IMR-90 (cell line): ENCODE measurements around the gene OR9A2. TPM values are rescaled to one million over a fixed set of nuclear protein-coding genes. Genes with fewer than 3 reads are reported as not detected.

Experiments
- ATAC-seq: fragments of 200-7000 bp; cut with Tn5 transposase; 2 replicates; pipeline ENCODE4 v1.9.1; 2020; ENCODE audit warnings: low read depth, mild to moderate bottlenecking, moderate library complexity
- BruUV-seq: library from RNA; stranded (reverse); fragments of 400-500 nt; replicated peaks from 2 replicates; lab custom pipeline; 2021; lab: Mats Ljungman, UMichigan
- CTCF ChIA-PET: fragments of 300-600 bp; formaldehyde crosslinking; extraction: SDS; loops from one replicate; lab custom pipeline; 2021; ENCODE audit warnings: antibody characterized with exemption; lab: Yijun Ruan, JAX
- POLR2A ChIA-PET: fragments of 300-600 bp; sonication (Branson Sonifier 250); formaldehyde crosslinking; loops from one replicate; lab custom pipeline; 2022; ENCODE audit warnings: antibody characterized with exemption; ENCODE audit not compliant: unreplicated experiment; lab: Charles Lee
- DNase-seq: peaks from one replicate; pipeline ENCODE4 v3.0.0; 2013
- H2AFZ ChIP-seq: replicated peaks from 2 replicates; pipeline ENCODE3; 2013; ENCODE audit warnings: low read length, mild to moderate bottlenecking; ENCODE audit not compliant: poor library complexity
- H2AK5ac ChIP-seq: 2 replicates; pipeline ENCODE4 v1.6.1; 2013; ENCODE audit warnings: low read depth, low read length, inconsistent platforms
- H2AK9ac ChIP-seq: replicated peaks from 2 replicates; pipeline ENCODE3; 2013; ENCODE audit warnings: mild to moderate bottlenecking, low read depth, low read length, moderate library complexity; ENCODE audit not compliant: poor library complexity
- H2BK120ac ChIP-seq: 2 replicates; pipeline ENCODE4 v1.6.1; 2013; ENCODE audit warnings: low read depth, low read length, inconsistent platforms
- H2BK15ac ChIP-seq: 3 replicates; pipeline ENCODE4 v1.6.1; 2013; ENCODE audit warnings: low read depth, low read length, inconsistent platforms
- H2BK20ac ChIP-seq: 2 replicates; pipeline ENCODE4 v1.6.1; 2013; ENCODE audit warnings: low read depth, mild to moderate bottlenecking, inconsistent platforms, low read length, moderate library complexity
- H2BK5ac ChIP-seq: 2 replicates; pipeline ENCODE4 v1.6.1; 2013; ENCODE audit warnings: mild to moderate bottlenecking, low read depth, low read length, inconsistent platforms; ENCODE audit not compliant: poor library complexity, severe bottlenecking
- H3K14ac ChIP-seq: replicated peaks from 2 replicates; pipeline ENCODE4 v1.6.1; 2013; ENCODE audit warnings: low read depth, low read length, inconsistent platforms
- H3K18ac ChIP-seq: 2 replicates; pipeline ENCODE4 v1.6.1; 2013; ENCODE audit warnings: low read depth, low read length, control low read depth
- H3K23ac ChIP-seq: 2 replicates; pipeline ENCODE4 v1.6.1; 2013; ENCODE audit warnings: low read depth, low read length, inconsistent platforms
- H3K27ac ChIP-seq: 2 replicates; pipeline ENCODE4 v1.5.1; 2013; ENCODE audit warnings: mild to moderate bottlenecking, control low read depth, low read length; ENCODE audit not compliant: insufficient read depth
- H3K27me3 ChIP-seq: 2 replicates; pipeline ENCODE4 v1.6.1; 2013; ENCODE audit warnings: low read length; ENCODE audit not compliant: control insufficient read depth, insufficient read depth
- H3K36me3 ChIP-seq: 2 replicates; pipeline ENCODE4 v1.6.1; 2013; ENCODE audit warnings: low read length, mixed read lengths; ENCODE audit not compliant: control insufficient read depth, insufficient read depth
- H3K4ac ChIP-seq: 2 replicates; pipeline ENCODE4 v1.6.1; 2013; ENCODE audit warnings: low read depth, low read length, inconsistent platforms
- H3K4me1 ChIP-seq: 2 replicates; pipeline ENCODE4 v1.6.1; 2013; ENCODE audit warnings: low read length, mixed read lengths; ENCODE audit not compliant: control insufficient read depth, insufficient read depth
- H3K4me2 ChIP-seq: 2 replicates; pipeline ENCODE4 v1.6.1; 2013; ENCODE audit warnings: low read depth, mild to moderate bottlenecking, control low read depth, low read length, moderate library complexity
- H3K4me3 ChIP-seq: 2 replicates; pipeline ENCODE4 v1.5.1; 2013; ENCODE audit warnings: low read depth, mild to moderate bottlenecking, control low read depth, low read length, moderate library complexity; ENCODE audit not compliant: insufficient read depth
- H3K56ac ChIP-seq: 2 replicates; pipeline ENCODE4 v1.6.1; 2013; ENCODE audit warnings: low read length, inconsistent platforms; ENCODE audit not compliant: insufficient read depth; ENCODE audit errors: extremely low read depth
- H3K79me1 ChIP-seq, 2 experiments: 2 replicates each; pipeline ENCODE4 v1.6.1; 2013; ENCODE audit warnings: low read length in 2 of 2, inconsistent platforms in 1 of 2, low read depth in 1 of 2
- H3K9ac ChIP-seq: 2 replicates; pipeline ENCODE4 v1.6.1; 2013; ENCODE audit warnings: low read depth, low read length, control low read depth
- H3K9me1 ChIP-seq: 2 replicates; pipeline ENCODE4 v1.6.1; 2013; ENCODE audit warnings: low read length, inconsistent platforms; ENCODE audit not compliant: insufficient read depth
- H3K9me3 ChIP-seq: 2 replicates; pipeline ENCODE4 v1.6.1; 2013; ENCODE audit warnings: low read length; ENCODE audit not compliant: control insufficient read depth, insufficient read depth
- H4K20me1 ChIP-seq: 2 replicates; pipeline ENCODE4 v1.6.1; 2013; ENCODE audit warnings: low read length, inconsistent platforms; ENCODE audit not compliant: insufficient read depth
- H4K5ac ChIP-seq: 2 replicates; pipeline ENCODE4 v1.6.1; 2013; ENCODE audit warnings: mild to moderate bottlenecking, low read depth, low read length, control low read depth
- H4K8ac ChIP-seq, 2 experiments: 2 replicates each; pipeline ENCODE4 v1.6.1; 2013; ENCODE audit warnings: low read depth in 2 of 2, low read length in 2 of 2, control low read depth in 1 of 2, inconsistent platforms in 1 of 2
- H4K91ac ChIP-seq: 2 replicates; pipeline ENCODE4 v1.6.1; 2013; ENCODE audit warnings: low read depth, low read length, inconsistent platforms; ENCODE audit not compliant: insufficient read depth
- BHLHE40 ChIP-seq: fragments of 150-350 bp; IDR thresholded peaks from 2 replicates; pipeline ENCODE4 v1.6.1; 2016; ENCODE audit warnings: mild to moderate bottlenecking, low read depth, low read length
- CEBPB ChIP-seq: IDR thresholded peaks from 2 replicates; pipeline ENCODE4 v1.6.1; 2012; ENCODE audit warnings: low read depth, low read length, improper control_type of control experiment
- CHD1 ChIP-seq: IDR thresholded peaks from 2 replicates; pipeline ENCODE4 v1.6.1; 2012; ENCODE audit warnings: low read depth, low read length, improper control_type of control experiment
- CTCF ChIP-seq: conservative IDR thresholded peaks from 2 replicates; pipeline ENCODE4 v1.5.1; 2012; ENCODE audit warnings: mild to moderate bottlenecking, low read depth, low read length, improper control_type of control experiment
- ELK1 ChIP-seq: fragments of 150-350 bp; IDR thresholded peaks from 2 replicates; pipeline ENCODE4 v1.6.1; 2016; ENCODE audit warnings: low read depth, mild to moderate bottlenecking, low read length, moderate library complexity, borderline replicate concordance
- FOS ChIP-seq: fragments of 150-350 bp; IDR thresholded peaks from 2 replicates; pipeline ENCODE4 v1.6.1; 2016; ENCODE audit warnings: low read depth, low read length
- MAFK ChIP-seq: IDR thresholded peaks from 2 replicates; pipeline ENCODE4 v1.6.1; 2012; ENCODE audit warnings: low read depth, low read length, improper control_type of control experiment
- MAZ ChIP-seq: IDR thresholded peaks from 2 replicates; pipeline ENCODE4 v1.6.1; 2012; ENCODE audit warnings: low read depth, mild to moderate bottlenecking, low read length, improper control_type of control experiment, moderate library complexity, borderline replicate concordance
- MXI1 ChIP-seq: IDR thresholded peaks from 2 replicates; pipeline ENCODE4 v1.6.1; 2012; ENCODE audit warnings: low read depth, mild to moderate bottlenecking, low read length, moderate library complexity, borderline replicate concordance
- NFE2L2 ChIP-seq: fragments of 150-350 bp; IDR thresholded peaks from 2 replicates; pipeline ENCODE4 v1.6.1; 2016; ENCODE audit warnings: low read depth, mild to moderate bottlenecking, low read length
- POLR2A ChIP-seq: IDR thresholded peaks from 2 replicates; pipeline ENCODE4 v1.6.1; 2012; ENCODE audit warnings: mild to moderate bottlenecking, low read depth, low read length
- RAD21 ChIP-seq: IDR thresholded peaks from 2 replicates; pipeline ENCODE4 v1.6.1; 2012; ENCODE audit warnings: low read length, improper control_type of control experiment
- RCOR1 ChIP-seq: IDR thresholded peaks from 2 replicates; pipeline ENCODE4 v1.6.1; 2012; ENCODE audit warnings: mild to moderate bottlenecking, low read length, improper control_type of control experiment; ENCODE audit not compliant: insufficient replicate concordance
- SMC3 ChIP-seq: fragments of 150-350 bp; IDR thresholded peaks from 2 replicates; pipeline ENCODE4 v1.6.1; 2016; ENCODE audit warnings: low read depth, mild to moderate bottlenecking, antibody characterized with exemption, low read length, moderate library complexity
- USF2 ChIP-seq: fragments of 150-350 bp; IDR thresholded peaks from 2 replicates; pipeline ENCODE4 v1.6.1; 2017; ENCODE audit warnings: mild to moderate bottlenecking, antibody characterized with exemption, low read length, low read depth
- dilution Hi-C: fragments of 300-500 bp; cut with HindIII; formaldehyde crosslinking; loops from one replicate; pipeline ENCODE4 v1.14.3; 2018; ENCODE audit warnings: low sequenced_read_pairs; ENCODE audit not compliant: unreplicated experiment
- in situ Hi-C: fragments of 300-500 bp; cut with MboI; formaldehyde crosslinking; loops from 3 replicates; pipeline ENCODE4 v1.14.3; 2019; ENCODE audit warnings: low sequenced_read_pairs, inconsistent platforms, mixed read lengths
- intact Hi-C: fragments of 100-400 bp; cut with micrococcal nuclease; formaldehyde crosslinking; loops from 2 replicates; pipeline ENCODE4 v1.10.0; 2022
- polyA plus RNA-seq, 3 experiments: library from polyadenylated mRNA; depleted of rRNA; stranded (reverse); fragments of >200 nt; gene quantifications; 2 replicates each; pipeline ENCODE4 v1.2.3, GENCODE V29; 2012; ENCODE audit warnings: low replicate concordance in 1 of 3
- total RNA-seq: library from RNA; depleted of rRNA; stranded (reverse); fragments of >200 nt; gene quantifications from 2 replicates; pipeline ENCODE4 v1.2.3, GENCODE V29; 2012

The OR9A2 gene
- total and polyA plus RNA-seq, 2 of the 4 experiments (the other 2 are of a cell fraction): not detected

- Histone ChIP-seq H3K4ac (no peak overlapping the region), H2BK5ac (no peak overlapping the region), H3K79me1 (no peaks in the 10 kb centered on the region), H3K18ac (no peak overlapping the region), H4K8ac (no peak overlapping the region), H4K5ac (no peak overlapping the region), H3K9me3 (no peaks in the 10 kb centered on the region), H3K27ac (no peak overlapping the region), H3K14ac (no peak overlapping the region), H4K20me1 (no peaks in the 10 kb centered on the region), H4K91ac (no peak overlapping the region), H3K56ac (no peak overlapping the region), H3K9me1 (no peaks in the 10 kb centered on the region), H3K27me3 (no peaks in the 10 kb centered on the region), H2BK15ac (no peak overlapping the region), H2AFZ (no peak overlapping the region), H3K23ac (no peak overlapping the region), H3K36me3 (no peaks in the 10 kb centered on the region), H3K4me1 (no peaks in the 10 kb centered on the region), H2BK120ac (no peak overlapping the region), H2BK20ac (no peak overlapping the region), H3K9ac (no peak overlapping the region), H2AK9ac (no peak overlapping the region), H3K4me3 (no peak overlapping the region), H2AK5ac (no peak overlapping the region), H3K4me2 (no peak overlapping the region)
- BruUV-seq: no TSS peak
- CTCF ChIA-PET: interaction anchor here (1.8 to 4.9 kb wide), 2 partner anchors 8 to 215 kb away, joined by 5 to 28 read pairs; no protein-coding TSS in a partner anchor
- intact Hi-C loops (loop anchor here (10.0 kb wide), 3 partner anchors 365 to 465 kb away; no protein-coding TSS in a partner anchor), dilution Hi-C loops (no loop called here), in situ Hi-C loops (loop anchor here (25.0 kb wide), 1 partner anchor 438 kb away; the partner anchor contains the start of gene TAS2R60)
- POLR2A ChIA-PET: no interaction called here
- no peak for DNase-seq
- ATAC-seq: no peak
- TF ChIP-seq POLR2A (no peak), ELK1 (no peak), SMC3 (no peak), MAFK (no peak), FOS (no peak), NFE2L2 (no peak), RCOR1 (no peak), CHD1 (no peak), CEBPB (no peak), RAD21 (no peak), BHLHE40 (no peak), MAZ (no peak), USF2 (no peak), MXI1 (no peak), CTCF (no peak)
Observed at GRCh38 chr7:142999793-143000192, 27.1 kb downstream of the OR9A2 start.
